ENCODE data around the gene TBC1D19. TPM values are rescaled to one million over a fixed set of nuclear protein-coding genes. Genes with fewer than 3 reads are reported as not detected.

Gene TBC1D19
- total and polyA plus RNA-seq, 9 of the 15 experiments (the other 6 are each of a cell fraction or from before 2014, with no cell fraction given), result 0.73 to 5.6 (median 3.7) TPM

GRCh38 chr4:26583865-26584652 is at the start of gene TBC1D19 (continued):
- peak; percentile 91 for TF ChIP-seq CHAMP1 (IDR thresholded peaks at IDR 0.05)
- no peak for TF ChIP-seq PRPF4 (IDR thresholded peaks at IDR 0.05; ENCODE audit: insufficient read depth, low read depth, low read length, poor library complexity, severe bottlenecking)
- TF ChIP-seq RNF219 (CRISPR knock-in tag; IDR thresholded peaks at IDR 0.05), result no peak
- peak; percentile 95 for TF ChIP-seq RREB1 (CRISPR knock-in tag; IDR thresholded peaks at IDR 0.05)
- no peak for TF ChIP-seq NELFE (IDR thresholded peaks at IDR 0.05; ENCODE audit: insufficient read depth, insufficient read length)
- TF ChIP-seq MAFF (IDR thresholded peaks at IDR 0.05; ENCODE audit: low read length), result peak; percentile 53; the same call in 1 of the 2 replicates
- TF ChIP-seq CLOCK (CRISPR knock-in tag; IDR thresholded peaks at IDR 0.05; ENCODE audit: borderline replicate concordance), result no peak
- 0 out of 2 replicates have a peak, but pooled peaks have one; percentile 65 for TF ChIP-seq ZNF589 (CRISPR knock-in tag; IDR thresholded peaks at IDR 0.05; ENCODE audit: low read depth)
- TF ChIP-seq MECOM (CRISPR knock-in tag; IDR thresholded peaks at IDR 0.05), result no peak; the same call in 1 of the 2 replicates
